CD4-positive, CD25-positive, alpha-beta regulatory T cell (primary cell): ENCODE results near the gene SLC25A21. TPM values are rescaled to one million over a fixed set of nuclear protein-coding genes. Genes with fewer than 3 reads are reported as not detected.
A peak's percentile ranks its signal among the peaks of the same experiment; 100 is the strongest.

Experiments
- ATAC-seq, 2 donors: fragments of 150-1000 bp; cut with Tn5 transposase; one replicate each; pipeline ENCODE4 v1.10.0; 2021; ENCODE audit warnings: low read depth in 2 of 2, moderate number of reproducible peaks in 2 of 2, moderate library complexity in 1 of 2
- DNase-seq, 3 donors: peaks; one replicate each; pipeline versions ENCODE4 v3.0.0 to v3.0.0-alpha.2; 2012 to 2022; ENCODE audit warnings: mixed read lengths in 1 of 3
- H3K27ac ChIP-seq: one replicate; pipeline ENCODE4 v1.7.0; 2013; ENCODE audit warnings: mild to moderate bottlenecking, low read length; ENCODE audit not compliant: insufficient read depth, poor library complexity, severe bottlenecking
- H3K27me3 ChIP-seq: one replicate; pipeline ENCODE4 v1.7.0; 2013; ENCODE audit warnings: low read length; ENCODE audit not compliant: control insufficient read depth, insufficient read depth
- H3K36me3 ChIP-seq: one replicate; pipeline ENCODE4 v1.7.0; 2013; ENCODE audit warnings: mild to moderate bottlenecking, low read length, moderate library complexity; ENCODE audit not compliant: control insufficient read depth, insufficient read depth
- H3K4me1 ChIP-seq: 2 replicates; pipeline ENCODE4 v1.7.0; 2013; ENCODE audit warnings: mild to moderate bottlenecking, low read length; ENCODE audit not compliant: insufficient read depth, control insufficient read depth, poor library complexity, severe bottlenecking
- H3K4me3 ChIP-seq: one replicate; pipeline ENCODE4 v1.7.0; 2013; ENCODE audit warnings: low read depth, mild to moderate bottlenecking, low read length, moderate library complexity
- H3K9me3 ChIP-seq, 2 experiments: 1 replicate in 1 of 2; 2 replicates in 1 of 2; pipeline ENCODE4 v1.7.0; 2013; ENCODE audit warnings: low read length in 2 of 2, mild to moderate bottlenecking in 1 of 2, moderate library complexity in 1 of 2; ENCODE audit not compliant: control insufficient read depth in 2 of 2
- H3K27ac Mint-ChIP-seq, 3 donors: one replicate each; pipeline ENCODE4 v1.8.0; 2020 to 2022; ENCODE audit warnings: mild to moderate bottlenecking in 3 of 3, mixed read lengths in 3 of 3, moderate library complexity in 2 of 3
- H3K27me3 Mint-ChIP-seq: one replicate; pipeline ENCODE4 v1.8.0; 2022; ENCODE audit warnings: mild to moderate bottlenecking, mixed read lengths
- H3K36me3 Mint-ChIP-seq: one replicate; pipeline ENCODE4 v1.8.0; 2020; ENCODE audit warnings: mixed read lengths
- H3K4me1 Mint-ChIP-seq, 4 donors: one replicate each; pipeline ENCODE4 v1.8.0; 2020 to 2022; ENCODE audit warnings: mixed read lengths in 4 of 4, mild to moderate bottlenecking in 1 of 4
- H3K4me3 Mint-ChIP-seq, 4 donors: one replicate each; pipeline ENCODE4 v1.8.0; 2020 to 2022; ENCODE audit warnings: mild to moderate bottlenecking in 4 of 4, mixed read lengths in 4 of 4, moderate library complexity in 3 of 4
- H3K9me3 Mint-ChIP-seq, 7 donors: one replicate each; pipeline ENCODE4 v1.8.0; 2020 to 2022; ENCODE audit warnings: mixed read lengths in 7 of 7, mild to moderate bottlenecking in 3 of 7, moderate library complexity in 2 of 7
- polyA plus RNA-seq, 4 donors: library from polyadenylated mRNA; unstranded; fragments of 300-500 nt; fragmentation: Illumina TruSeq; gene quantifications; one replicate each; pipeline ENCODE4 v1.2.3, GENCODE V29; 2021
- total RNA-seq: library from RNA; stranded (reverse); gene quantifications from one replicate; pipeline ENCODE4 v1.2.3, GENCODE V29; 2022

SLC25A21 gene
- total and polyA plus RNA-seq, 5 donors from 2014 or later: not detected

DNA sequence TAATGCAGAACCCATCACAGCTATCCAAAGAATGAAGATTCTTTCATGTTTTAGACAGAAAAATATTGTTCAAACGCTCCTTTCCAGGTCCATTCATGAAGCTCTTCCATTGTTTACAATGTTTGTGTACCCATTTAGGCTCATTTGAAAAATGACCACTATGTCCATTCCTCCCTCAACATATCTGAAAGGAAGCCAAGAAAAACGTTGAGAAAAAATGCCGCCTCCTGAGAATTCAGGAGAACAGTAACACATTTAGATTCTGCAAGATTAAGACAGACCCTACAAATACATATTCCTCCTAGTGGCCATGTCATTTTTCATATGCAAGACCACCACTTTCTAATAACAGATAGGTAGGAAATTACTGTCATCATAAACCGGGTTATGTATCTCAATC is 124.4 kb downstream of the SLC25A21 start:
- peaks cover 0 to 10% (median 0%) of the 10 kb centered on the region in 7 donors for H3K9me3 Mint-ChIP-seq
- H3K36me3 Mint-ChIP-seq: no peaks in the 10 kb centered on the region
- ATAC-seq: no peak
- H3K27me3 Mint-ChIP-seq: no peaks in the 10 kb centered on the region
- no peak for DNase-seq
- Histone ChIP-seq H3K27me3 (no peaks in the 10 kb centered on the region), H3K36me3 (no peaks in the 10 kb centered on the region), H3K4me1 (no peaks in the 10 kb centered on the region), H3K27ac (no peak overlapping the region), H3K9me3 (no peaks in the 10 kb centered on the region), H3K4me3 (no peak overlapping the region)
- no peak overlapping the region for H3K4me3 Mint-ChIP-seq
- H3K27ac Mint-ChIP-seq: no peak overlapping the region
- no peaks in the 10 kb centered on the region for H3K4me1 Mint-ChIP-seq

DNA sequence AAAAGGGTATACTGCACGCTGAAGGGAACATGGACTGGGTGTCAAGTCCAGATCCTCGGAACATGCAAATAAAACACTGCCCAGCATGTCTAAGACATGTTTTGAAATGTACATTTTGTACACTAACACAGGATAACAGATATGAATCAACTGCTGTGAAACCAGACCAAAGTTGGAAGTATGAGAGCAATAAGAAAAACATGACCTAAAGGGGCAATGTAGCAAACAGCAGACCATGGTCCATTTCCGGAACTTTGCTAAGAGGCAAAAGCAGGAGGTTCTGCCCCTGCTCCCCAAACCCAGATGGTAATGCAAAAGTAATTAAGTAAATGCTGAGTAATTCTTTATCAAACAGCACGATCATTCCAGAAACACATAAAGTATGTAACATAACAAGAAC is 125.2 kb downstream of the SLC25A21 start:
- Mint-ChIP-seq H3K4me1 (no peaks in the 10 kb centered on the region), H3K27me3 (no peaks in the 10 kb centered on the region)
- no peaks in the 10 kb centered on the region for H3K9me3 ChIP-seq

DNA sequence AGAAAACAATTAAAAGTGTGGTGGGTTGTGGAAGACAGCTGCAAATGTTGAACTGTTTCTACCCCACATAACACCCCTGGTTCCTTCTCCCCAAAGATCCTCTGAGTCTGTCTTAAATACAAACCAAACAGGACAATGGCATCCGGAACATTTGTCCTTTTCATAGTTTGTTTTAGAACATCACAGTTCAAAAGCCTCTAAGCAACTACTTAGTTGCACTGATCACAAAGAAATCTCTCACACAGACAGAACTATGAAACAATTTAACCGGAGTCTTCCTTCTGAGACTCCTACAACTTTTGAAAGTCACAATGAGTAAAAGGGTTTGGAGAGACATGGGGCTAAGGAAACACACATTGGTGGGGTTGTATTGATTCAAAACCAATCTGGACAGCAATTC is 125.6 kb downstream of the SLC25A21 start:
- no peak for ATAC-seq
- no peak overlapping the region for H3K4me3 ChIP-seq
- no peaks in the 10 kb centered on the region for H3K36me3 ChIP-seq
- DNase-seq: no peak
- Mint-ChIP-seq H3K4me3 (no peak overlapping the region), H3K27me3 (no peaks in the 10 kb centered on the region), H3K9me3 (peaks cover 0 to 10% (median 0%) of the 10 kb centered on the region in 7 donors), H3K36me3 (no peaks in the 10 kb centered on the region), H3K27ac (no peak overlapping the region), H3K4me1 (no peaks in the 10 kb centered on the region)
- H3K4me1 ChIP-seq: no peaks in the 10 kb centered on the region
- no peaks in the 10 kb centered on the region for H3K27me3 ChIP-seq
- H3K27ac ChIP-seq: no peak overlapping the region
- H3K9me3 ChIP-seq: no peaks in the 10 kb centered on the region

More for the DNA sequence above, 125.2 kb downstream of the SLC25A21 start:
- Mint-ChIP-seq H3K27ac (no peak overlapping the region), H3K9me3 (peaks cover 0 to 10% (median 0%) of the 10 kb centered on the region in 7 donors), H3K36me3 (no peaks in the 10 kb centered on the region), H3K4me3 (no peak overlapping the region)
- H3K27me3 ChIP-seq: no peaks in the 10 kb centered on the region
- H3K36me3 ChIP-seq: no peaks in the 10 kb centered on the region
- no peak for DNase-seq
- no peak overlapping the region for H3K27ac ChIP-seq
- no peaks in the 10 kb centered on the region for H3K4me1 ChIP-seq
- no peak overlapping the region for H3K4me3 ChIP-seq
- ATAC-seq: no peak

DNA sequence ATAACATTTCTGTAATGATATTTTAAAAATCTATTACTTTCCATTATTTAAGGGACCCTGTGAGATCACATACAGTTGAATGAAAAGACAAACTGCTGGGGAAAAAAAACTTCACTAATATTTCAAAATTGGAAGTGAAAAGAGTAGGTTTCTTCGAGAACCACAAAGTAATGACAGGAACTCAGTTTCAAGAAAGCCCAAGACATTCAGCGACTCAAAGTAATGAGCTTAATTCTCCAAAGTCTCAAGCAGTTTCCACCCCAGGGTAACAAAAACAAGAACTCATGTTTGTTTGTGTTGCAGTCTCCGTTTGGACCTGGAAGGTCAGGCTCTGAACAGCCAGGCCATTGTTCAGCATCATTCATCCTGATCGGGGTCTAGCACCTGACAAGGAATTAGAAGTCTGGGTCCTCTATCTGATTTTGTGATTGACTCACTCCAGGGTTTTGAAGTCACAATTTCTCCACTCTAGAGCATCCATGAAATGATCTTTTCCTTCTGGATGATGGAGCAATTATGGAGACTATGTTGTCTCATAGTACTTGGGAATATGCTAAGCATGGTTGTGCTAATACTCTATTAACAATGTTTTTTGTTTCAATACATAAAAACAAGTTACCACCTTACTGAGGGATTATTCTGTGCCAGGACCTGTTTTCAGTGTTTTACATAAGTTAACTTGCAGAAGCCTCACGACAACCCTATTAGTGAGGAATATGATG is 126.9 kb downstream of the SLC25A21 start:
- H3K4me1 Mint-ChIP-seq: no peaks in the 10 kb centered on the region
- H3K36me3 ChIP-seq: no peaks in the 10 kb centered on the region
- H3K9me3 Mint-ChIP-seq: peaks cover 0 to 7% (median 0%) of the 10 kb centered on the region in 7 donors
- no peak overlapping the region for H3K4me3 ChIP-seq
- no peak overlapping the region for H3K27ac ChIP-seq
- no peaks in the 10 kb centered on the region for H3K27me3 ChIP-seq
- H3K27me3 Mint-ChIP-seq: no peaks in the 10 kb centered on the region
- H3K27ac Mint-ChIP-seq: no peak overlapping the region
- ATAC-seq: no peak
- H3K36me3 Mint-ChIP-seq: no peaks in the 10 kb centered on the region
- H3K4me3 Mint-ChIP-seq: no peak overlapping the region
- H3K4me1 ChIP-seq: no peaks in the 10 kb centered on the region
- no peak for DNase-seq
- H3K9me3 ChIP-seq: no peaks in the 10 kb centered on the region

DNA sequence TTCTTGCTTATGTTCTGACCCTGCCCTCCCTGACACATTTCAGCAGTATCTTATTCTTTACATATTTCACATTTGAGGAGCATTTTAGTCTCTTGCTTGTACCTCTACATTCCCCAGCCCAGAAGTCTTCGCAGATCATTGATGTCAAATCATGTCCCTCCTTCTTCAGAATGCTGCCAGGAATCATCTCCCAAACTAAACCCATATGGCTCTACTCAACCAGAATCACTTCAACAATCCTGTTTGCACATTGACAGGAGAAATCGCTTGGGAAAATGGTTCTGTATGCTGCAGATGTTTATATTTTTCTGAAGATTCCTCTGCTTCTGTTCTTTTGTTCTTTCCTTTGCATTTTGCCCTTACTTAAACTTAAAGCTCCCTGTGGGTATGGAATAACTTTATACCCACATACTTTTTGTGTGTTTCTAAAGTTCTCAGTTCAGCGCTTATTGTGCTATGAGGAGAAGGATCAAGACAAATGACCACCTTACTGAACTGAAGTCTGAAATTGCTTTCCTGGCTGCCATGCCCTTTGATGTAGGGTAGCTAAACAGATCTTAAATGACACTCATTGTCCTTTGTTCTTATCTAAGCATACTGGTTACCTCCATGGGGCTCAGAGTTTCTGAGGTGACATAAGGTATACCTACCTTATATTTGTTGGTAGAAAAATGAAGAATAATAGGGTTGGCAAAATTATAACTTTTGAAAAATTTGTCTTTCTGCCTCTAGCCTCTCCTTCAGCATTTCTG is 134.6 kb downstream of the SLC25A21 start:
- H3K4me1 ChIP-seq: no peaks in the 10 kb centered on the region
- H3K36me3 ChIP-seq: no peaks in the 10 kb centered on the region
- H3K4me3 ChIP-seq: no peak overlapping the region
- no peak overlapping the region for H3K4me3 Mint-ChIP-seq
- H3K27ac Mint-ChIP-seq: peak overlapping the region in 1 of 3 donors; percentile 6
- no peaks in the 10 kb centered on the region for H3K27me3 ChIP-seq
- no peaks in the 10 kb centered on the region for H3K9me3 ChIP-seq
- no peaks in the 10 kb centered on the region for H3K27me3 Mint-ChIP-seq
- H3K36me3 Mint-ChIP-seq: no peaks in the 10 kb centered on the region
- DNase-seq (no peak), ATAC-seq (no peak)
- H3K4me1 Mint-ChIP-seq: no peaks in the 10 kb centered on the region
- peaks cover 0 to 8% (median 6%) of the 10 kb centered on the region in 7 donors for H3K9me3 Mint-ChIP-seq
- H3K27ac ChIP-seq: no peak overlapping the region

DNA sequence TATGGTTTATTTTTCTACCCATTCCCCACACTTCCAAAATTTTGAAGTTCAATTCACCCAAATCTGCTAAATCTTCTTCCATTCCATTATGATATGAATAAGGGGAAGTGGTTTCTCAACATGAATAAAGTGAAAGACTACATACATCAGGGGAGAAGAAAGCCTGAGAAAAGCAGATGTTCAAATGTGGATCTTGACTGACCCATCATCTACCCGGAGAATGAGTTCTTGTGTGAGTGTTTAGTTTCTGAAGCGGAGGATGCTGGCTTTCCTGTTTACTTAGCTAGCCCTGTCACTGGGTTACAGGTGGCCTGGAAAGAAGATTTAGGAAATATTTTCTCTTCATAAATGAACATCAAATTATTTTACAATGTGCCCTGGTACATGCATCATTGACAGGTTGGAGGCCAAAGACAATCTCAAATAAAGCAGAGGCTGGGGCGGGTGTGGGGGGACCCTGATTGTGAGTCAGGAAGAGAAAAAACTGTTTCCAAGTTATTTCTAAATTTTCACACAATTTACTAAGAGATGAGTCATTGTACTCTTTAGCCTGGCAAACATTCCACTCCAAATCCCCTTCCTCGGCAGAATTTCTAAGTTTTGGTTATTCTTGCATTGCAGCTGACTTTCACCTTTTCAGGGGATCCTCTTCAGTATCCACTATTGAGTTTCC is 135.6 kb downstream of the SLC25A21 start:
- no peak overlapping the region for H3K27ac ChIP-seq
- H3K4me1 Mint-ChIP-seq: no peaks in the 10 kb centered on the region
- no peak overlapping the region for H3K4me3 Mint-ChIP-seq
- H3K27ac Mint-ChIP-seq: no peak overlapping the region
- no peaks in the 10 kb centered on the region for H3K9me3 ChIP-seq
- no peaks in the 10 kb centered on the region for H3K36me3 ChIP-seq
- no peaks in the 10 kb centered on the region for H3K27me3 ChIP-seq
- ATAC-seq: no peak
- H3K4me3 ChIP-seq: no peak overlapping the region
- no peaks in the 10 kb centered on the region for H3K4me1 ChIP-seq
- no peaks in the 10 kb centered on the region for H3K36me3 Mint-ChIP-seq
- H3K9me3 Mint-ChIP-seq: peaks cover 0 to 8% (median 6%) of the 10 kb centered on the region in 7 donors
- no peak for DNase-seq
- no peaks in the 10 kb centered on the region for H3K27me3 Mint-ChIP-seq

DNA sequence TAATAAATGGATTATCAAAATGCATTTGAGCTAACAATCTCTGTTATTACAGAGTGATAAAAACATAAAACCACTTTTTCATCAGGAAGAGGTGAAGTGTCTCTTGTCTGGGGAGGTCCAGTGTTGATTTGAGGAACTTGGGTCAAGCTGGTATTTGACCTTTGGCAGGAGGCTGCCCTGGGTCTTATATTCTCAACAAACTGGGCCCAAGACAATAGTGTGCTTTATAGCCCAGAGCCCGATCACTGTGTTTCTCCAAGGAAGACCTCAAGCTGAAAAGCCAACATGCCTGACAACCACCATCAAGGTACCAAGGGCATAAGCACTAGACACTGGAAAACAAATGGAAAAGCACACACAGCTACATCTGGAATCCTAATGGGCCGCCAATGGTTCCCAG is 137.0 kb downstream of the SLC25A21 start:
- Histone ChIP-seq H3K27me3 (no peaks in the 10 kb centered on the region), H3K27ac (no peak overlapping the region), H3K4me1 (no peaks in the 10 kb centered on the region), H3K4me3 (no peak overlapping the region), H3K36me3 (no peaks in the 10 kb centered on the region), H3K9me3 (no peaks in the 10 kb centered on the region)
- Mint-ChIP-seq H3K4me1 (no peaks in the 10 kb centered on the region), H3K4me3 (no peak overlapping the region), H3K36me3 (no peaks in the 10 kb centered on the region), H3K27me3 (no peaks in the 10 kb centered on the region), H3K27ac (no peak overlapping the region), H3K9me3 (peaks cover 0 to 8% (median 6%) of the 10 kb centered on the region in 7 donors)
- no peak for ATAC-seq
- DNase-seq: no peak
